Measurements from ENCODE around the gene DACT2. TPM values are rescaled to one million over a fixed set of nuclear protein-coding genes. Genes with fewer than 3 reads are reported as not detected.

Gene DACT2
- total RNA-seq, 4 donors from 2014 or later = 6.0 to 19.9 (median 10.0) TPM

GRCh38 chr6:168338777-168339176 lies 19.2 kb upstream of the DACT2 start:
- Histone ChIP-seq H3K36me3 (no peaks in the 10 kb centered on the region), H3K9me3 (no peaks in the 10 kb centered on the region), H3K4me3 (no peak overlapping the region), H3K27me3 (peaks cover 13% of the 10 kb centered on the region), H3K4me1 (peaks cover 14% of the 10 kb centered on the region), H3K27ac (no peak overlapping the region)
- 73% methylated on average over 7 of the region's 7 CpGs for whole genome bisulfite sequencing
- TF ChIP-seq POLR2AphosphoS5 (IDR thresholded peaks at IDR 0.05) = no peak
- TF ChIP-seq EP300 (IDR thresholded peaks at IDR 0.05) = no peak
- no peak for TF ChIP-seq POLR2A (IDR thresholded peaks at IDR 0.05)
- no peak for TF ChIP-seq CTCF (IDR thresholded peaks at IDR 0.05)
- no peak for DNase-seq (ENCODE audit: low spot score in 2 of 2)

- 46% methylated on average over 4 of the region's 4 CpGs for WGBS
- TF ChIP-seq EP300 (IDR thresholded peaks at IDR 0.05) (no peak), CTCF (IDR thresholded peaks at IDR 0.05) (no peak), POLR2AphosphoS5 (IDR thresholded peaks at IDR 0.05) (no peak), POLR2A (IDR thresholded peaks at IDR 0.05) (no peak)
- Histone ChIP-seq H3K4me1 (no peaks in the 10 kb centered on the region), H3K4me3 (no peak overlapping the region), H3K27me3 (peaks cover 14% of the 10 kb centered on the region), H3K36me3 (no peaks in the 10 kb centered on the region), H3K27ac (no peak overlapping the region), H3K9me3 (no peaks in the 10 kb centered on the region)
- no peak for DNase-seq (ENCODE audit: low spot score in 2 of 2)
Measured at GRCh38 chr6:168336967-168337366, 17.4 kb upstream of the DACT2 start.

GRCh38 chr6:168333989-168334388 lies 14.4 kb upstream of the DACT2 start:
- WGBS = 86% methylated on average over 9 of the region's 9 CpGs
- Histone ChIP-seq H3K9me3 (no peaks in the 10 kb centered on the region), H3K36me3 (no peaks in the 10 kb centered on the region), H3K27ac (no peak overlapping the region), H3K27me3 (peaks cover 11% of the 10 kb centered on the region), H3K4me3 (no peak overlapping the region), H3K4me1 (no peaks in the 10 kb centered on the region)
- no peak for TF ChIP-seq POLR2A (IDR thresholded peaks at IDR 0.05)
- no peak for TF ChIP-seq CTCF (IDR thresholded peaks at IDR 0.05)
- no peak for TF ChIP-seq POLR2AphosphoS5 (IDR thresholded peaks at IDR 0.05)
- TF ChIP-seq EP300 (IDR thresholded peaks at IDR 0.05) = no peak
- no peak for DNase-seq (ENCODE audit: low spot score in 2 of 2)

GRCh38 chr6:168333491-168333890 lies 13.9 kb upstream of the DACT2 start:
- Histone ChIP-seq H3K27me3 (peaks cover 11% of the 10 kb centered on the region), H3K9me3 (no peaks in the 10 kb centered on the region), H3K4me3 (no peak overlapping the region), H3K4me1 (no peaks in the 10 kb centered on the region), H3K36me3 (no peaks in the 10 kb centered on the region), H3K27ac (no peak overlapping the region)
- 66% methylated on average over 9 of the region's 9 CpGs for WGBS
- TF ChIP-seq POLR2A (IDR thresholded peaks at IDR 0.05) (no peak), CTCF (IDR thresholded peaks at IDR 0.05) (no peak), POLR2AphosphoS5 (IDR thresholded peaks at IDR 0.05) (no peak), EP300 (IDR thresholded peaks at IDR 0.05) (no peak)
- no peak for DNase-seq (ENCODE audit: low spot score in 2 of 2)

- H3K27ac ChIP-seq = no peak overlapping the region
- 84% methylated on average over 5 of the region's 5 CpGs for WGBS
- H3K4me3 ChIP-seq = no peak overlapping the region
- H3K27me3 ChIP-seq = peaks cover 11% of the 10 kb centered on the region
- H3K36me3 ChIP-seq = no peaks in the 10 kb centered on the region
- no peaks in the 10 kb centered on the region for H3K4me1 ChIP-seq
- no peaks in the 10 kb centered on the region for H3K9me3 ChIP-seq
- TF ChIP-seq POLR2A (IDR thresholded peaks at IDR 0.05) (no peak), CTCF (IDR thresholded peaks at IDR 0.05) (no peak), POLR2AphosphoS5 (IDR thresholded peaks at IDR 0.05) (no peak), EP300 (IDR thresholded peaks at IDR 0.05) (no peak)
- DNase-seq (ENCODE audit: low spot score in 2 of 2) = no peak
Measured at GRCh38 chr6:168333039-168333438, 13.5 kb upstream of the DACT2 start.

Measured in suprapubic skin (tissue), 4 donors.